MCF 10A (cell line): Measurements from ENCODE around the gene SCN4B. TPM values are rescaled to one million over a fixed set of nuclear protein-coding genes. Genes with fewer than 3 reads are reported as not detected.
"Not testable (repeated sequence)": the region's sequence is repeated elsewhere in the genome, so short reads cannot be mapped to it uniquely, and the experiment has no call there.

Experiments used
- BruUV-seq: library from RNA; stranded (reverse); fragments of 400-500 nt; replicated peaks from 2 replicates; lab custom pipeline; 2021; lab: Mats Ljungman, UMichigan
- CTCF ChIA-PET: fragments of 300-600 bp; sonication (Branson Sonifier 250); formaldehyde crosslinking; extraction: SDS; loops from one replicate; lab custom pipeline; 2021; ENCODE audit warnings: antibody characterized with exemption, inconsistent platforms; lab: Yijun Ruan, JAX
- POLR2A ChIA-PET: fragments of 300-600, 350-650 bp; sonication (Branson Sonifier 250); formaldehyde crosslinking; extraction: SDS; loops from one replicate; lab custom pipeline; 2020; ENCODE audit warnings: antibody characterized with exemption, inconsistent platforms; lab: Yijun Ruan, JAX
- DNase-seq: peaks from one replicate; pipeline ENCODE4 v3.0.0-alpha.2; 2018; ENCODE audit not compliant: unreplicated experiment
- H3K27ac Mint-ChIP-seq: one replicate; pipeline ENCODE4 v1.8.0; 2022; ENCODE audit warnings: mild to moderate bottlenecking, low read depth, mixed read lengths; ENCODE audit not compliant: unreplicated experiment
- H3K27me3 Mint-ChIP-seq: one replicate; pipeline ENCODE4 v1.8.0; 2022; ENCODE audit warnings: mixed read lengths; ENCODE audit not compliant: insufficient read depth, unreplicated experiment
- H3K36me3 Mint-ChIP-seq: one replicate; pipeline ENCODE4 v1.8.0; 2022; ENCODE audit warnings: mild to moderate bottlenecking, moderate library complexity, mixed read lengths; ENCODE audit not compliant: insufficient read depth, unreplicated experiment
- H3K4me1 Mint-ChIP-seq: one replicate; pipeline ENCODE4 v1.8.0; 2022; ENCODE audit warnings: mixed read lengths; ENCODE audit not compliant: insufficient read depth, unreplicated experiment
- H3K4me3 Mint-ChIP-seq: one replicate; pipeline ENCODE4 v1.8.0; 2022; ENCODE audit warnings: mild to moderate bottlenecking, moderate library complexity, mixed read lengths; ENCODE audit not compliant: unreplicated experiment
- H3K9me3 Mint-ChIP-seq: one replicate; pipeline ENCODE4 v1.8.0; 2022; ENCODE audit warnings: mixed read lengths; ENCODE audit not compliant: unreplicated experiment
- intact Hi-C: fragments of 100-400 bp; cut with micrococcal nuclease; formaldehyde crosslinking; loops from 2 replicates; pipeline ENCODE4 v1.14.1; 2022
- total RNA-seq: library from RNA; stranded (reverse); gene quantifications from 2 replicates; pipeline ENCODE4 v1.2.3, GENCODE V29; 2022
- TF ChIP-seq, protein P1 (sequence below): fragments of 200-600 bp; IDR thresholded peaks from one replicate; pipeline ENCODE4 v1.8.0; 2022; ENCODE audit warnings: antibody characterized with exemption, mild to moderate bottlenecking; ENCODE audit not compliant: unreplicated experiment

The SCN4B gene
- total RNA-seq, 1 experiment from 2014 or later: not detected

DNA sequence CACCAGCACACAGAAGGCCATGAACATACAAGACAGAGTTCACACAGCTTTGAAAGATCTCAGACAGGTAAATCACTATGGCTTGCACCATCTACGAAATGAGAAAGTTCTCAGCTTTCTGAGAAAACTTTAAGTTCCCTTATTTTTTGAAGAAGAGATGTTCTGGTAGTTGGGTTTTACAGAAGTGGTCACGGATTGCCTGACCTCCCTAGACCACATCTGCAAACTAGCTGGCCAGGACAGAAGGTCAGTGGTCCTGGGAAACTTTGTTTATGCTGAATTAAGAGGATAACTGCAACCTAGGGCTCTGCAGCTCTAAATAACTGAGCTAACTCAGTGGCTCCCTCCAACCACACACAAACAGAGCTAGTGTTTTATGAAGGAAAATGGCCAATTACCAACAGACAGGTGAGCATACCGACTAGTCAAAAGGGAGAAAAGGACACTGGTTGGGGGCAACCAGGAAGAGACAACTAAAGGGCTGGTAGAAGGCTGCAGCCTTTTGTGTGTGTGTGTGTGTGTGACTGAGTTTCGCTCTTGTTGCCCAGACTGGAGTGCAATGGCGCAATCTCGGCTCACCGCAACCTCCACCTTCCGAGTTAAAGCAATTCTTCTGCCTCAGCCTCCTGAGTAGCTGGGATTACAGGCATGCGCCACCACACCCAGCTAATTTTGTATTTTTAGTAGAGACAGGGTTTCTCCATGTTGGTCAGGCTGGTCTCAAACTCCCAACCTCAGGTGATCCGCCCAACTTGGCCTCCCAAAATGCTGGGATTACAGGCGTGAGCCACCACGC lies 32.4 kb upstream of the SCN4B start:
- no peak overlapping the region for H3K4me3 Mint-ChIP-seq
- H3K36me3 Mint-ChIP-seq: no peaks in the 10 kb centered on the region
- H3K27ac Mint-ChIP-seq: no peak overlapping the region
- no peaks in the 10 kb centered on the region for H3K4me1 Mint-ChIP-seq
- ChIA-PET POLR2A (interaction anchor here (0.8 kb wide), 1 partner anchor 10 kb away, joined by 3 read pairs; no protein-coding TSS in a partner anchor), CTCF (interaction anchor here (0.6 to 2.5 kb wide), 4 partner anchors 9 to 131 kb away, joined by 3 to 13 read pairs (median 4); no protein-coding TSS in a partner anchor)
- H3K27me3 Mint-ChIP-seq: peaks cover 34% of the 10 kb centered on the region
- TF ChIP-seq, protein P1, sequence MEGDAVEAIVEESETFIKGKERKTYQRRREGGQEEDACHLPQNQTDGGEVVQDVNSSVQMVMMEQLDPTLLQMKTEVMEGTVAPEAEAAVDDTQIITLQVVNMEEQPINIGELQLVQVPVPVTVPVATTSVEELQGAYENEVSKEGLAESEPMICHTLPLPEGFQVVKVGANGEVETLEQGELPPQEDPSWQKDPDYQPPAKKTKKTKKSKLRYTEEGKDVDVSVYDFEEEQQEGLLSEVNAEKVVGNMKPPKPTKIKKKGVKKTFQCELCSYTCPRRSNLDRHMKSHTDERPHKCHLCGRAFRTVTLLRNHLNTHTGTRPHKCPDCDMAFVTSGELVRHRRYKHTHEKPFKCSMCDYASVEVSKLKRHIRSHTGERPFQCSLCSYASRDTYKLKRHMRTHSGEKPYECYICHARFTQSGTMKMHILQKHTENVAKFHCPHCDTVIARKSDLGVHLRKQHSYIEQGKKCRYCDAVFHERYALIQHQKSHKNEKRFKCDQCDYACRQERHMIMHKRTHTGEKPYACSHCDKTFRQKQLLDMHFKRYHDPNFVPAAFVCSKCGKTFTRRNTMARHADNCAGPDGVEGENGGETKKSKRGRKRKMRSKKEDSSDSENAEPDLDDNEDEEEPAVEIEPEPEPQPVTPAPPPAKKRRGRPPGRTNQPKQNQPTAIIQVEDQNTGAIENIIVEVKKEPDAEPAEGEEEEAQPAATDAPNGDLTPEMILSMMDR: no peak
- no peaks in the 10 kb centered on the region for H3K9me3 Mint-ChIP-seq
- BruUV-seq: no TSS peak
- intact Hi-C loops: no loop called here
- DNase-seq: no peak

GRCh38 chr11:118183691-118184090 lies 31.1 kb upstream of the SCN4B start:
- H3K27ac Mint-ChIP-seq, H3K4me1 Mint-ChIP-seq, DNase-seq, intact Hi-C loops, H3K36me3 Mint-ChIP-seq, H3K4me3 Mint-ChIP-seq, H3K9me3 Mint-ChIP-seq, BruUV-seq, POLR2A ChIA-PET: not testable (repeated sequence)
- CTCF ChIA-PET: interaction anchor here (2.5 kb wide), 1 partner anchor 13 kb away, joined by 13 read pairs; no protein-coding TSS in a partner anchor
- peaks cover 22% of the 10 kb centered on the region for H3K27me3 Mint-ChIP-seq

DNA sequence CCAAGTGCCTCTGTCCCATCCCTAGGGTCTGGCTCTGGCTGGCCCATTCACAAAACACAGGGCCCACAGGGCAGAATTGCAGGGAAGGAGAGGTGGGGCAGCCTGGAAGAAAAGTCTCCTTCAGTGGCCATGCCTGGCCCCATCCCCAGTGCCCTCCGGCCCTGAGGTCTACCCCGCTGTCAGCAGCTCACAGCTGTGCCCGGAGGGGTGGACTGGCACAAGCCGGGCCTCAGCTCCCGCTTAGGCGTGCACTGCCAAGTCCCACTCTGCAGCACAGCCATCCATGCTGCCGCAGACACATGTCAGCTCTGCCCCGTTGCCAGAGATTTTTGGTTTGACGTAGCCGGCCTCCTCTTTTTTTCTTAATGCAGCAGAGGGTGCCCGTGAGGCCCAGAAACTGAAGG lies 27.7 kb upstream of the SCN4B start:
- no peak overlapping the region for H3K4me3 Mint-ChIP-seq
- peaks cover 1% of the 10 kb centered on the region for H3K4me1 Mint-ChIP-seq
- H3K36me3 Mint-ChIP-seq: no peaks in the 10 kb centered on the region
- H3K27ac Mint-ChIP-seq: no peak overlapping the region
- no TSS peak for BruUV-seq
- TF ChIP-seq, protein P1: no peak
- DNase-seq: no peak
- H3K9me3 Mint-ChIP-seq: no peaks in the 10 kb centered on the region
- ChIA-PET CTCF (interaction anchor here (0.7 to 3.9 kb wide), 4 partner anchors 9 to 700 kb away, joined by 3 to 39 read pairs (median 4); no protein-coding TSS in a partner anchor), POLR2A (no interaction called here)
- intact Hi-C loops: no loop called here
- peaks cover 5% of the 10 kb centered on the region for H3K27me3 Mint-ChIP-seq

- peaks cover 8% of the 10 kb centered on the region for H3K4me1 Mint-ChIP-seq
- H3K9me3 Mint-ChIP-seq: no peaks in the 10 kb centered on the region
- POLR2A ChIA-PET: no interaction called here
- TF ChIP-seq, protein P1: no peak
- intact Hi-C loops: loop anchor here (10.0 kb wide), 1 partner anchor 372 kb away; no protein-coding TSS in a partner anchor
- H3K27me3 Mint-ChIP-seq: no peaks in the 10 kb centered on the region
- BruUV-seq: no TSS peak
- no peaks in the 10 kb centered on the region for H3K36me3 Mint-ChIP-seq
- CTCF ChIA-PET: interaction anchor here (0.6 kb wide), 1 partner anchor 16 kb away, joined by 4 read pairs; no protein-coding TSS in a partner anchor
- DNase-seq: no peak
- H3K4me3 Mint-ChIP-seq: no peak overlapping the region
- no peak overlapping the region for H3K27ac Mint-ChIP-seq
Observed at GRCh38 chr11:118176778-118177134, 24.1 kb upstream of the SCN4B start.
